ENCODE results near the gene SIPA1L3. TPM values are rescaled to one million over a fixed set of nuclear protein-coding genes. Genes with fewer than 3 reads are reported as not detected.

SIPA1L3 gene
- total RNA-seq, 2 experiments from 2014 or later, result 8.9 to 9.8 TPM

- H3K27me3 Mint-ChIP-seq, result no peaks in the 10 kb centered on the region
- DNase-seq (no peak), ATAC-seq (no peak)
- POLR2A ChIA-PET, result no interaction called here
- intact Hi-C loops (cut with micrococcal nuclease), result no loop called here
- H3K4me3 Mint-ChIP-seq, result no peak overlapping the region
- CTCF ChIA-PET, result no interaction called here
- TF ChIP-seq CTCF (IDR thresholded peaks at IDR 0.05), result no peak
- peaks cover 8% of the 10 kb centered on the region for H3K4me1 Mint-ChIP-seq (ENCODE audit: low read depth)
- H3K9me3 Mint-ChIP-seq, result no peaks in the 10 kb centered on the region
- no peaks in the 10 kb centered on the region for H3K36me3 Mint-ChIP-seq (ENCODE audit: low read depth)
- H3K27ac Mint-ChIP-seq, result no peak overlapping the region
These were observed 74.9 kb downstream of the SIPA1L3 start for GRCh38 chr19:37981785-37982475.

- Mint-ChIP-seq H3K9me3 (no peaks in the 10 kb centered on the region), H3K27me3 (no peaks in the 10 kb centered on the region), H3K27ac (no peak overlapping the region), H3K36me3 (ENCODE audit: low read depth) (no peaks in the 10 kb centered on the region), H3K4me3 (no peak overlapping the region), H3K4me1 (ENCODE audit: low read depth) (peaks cover 8% of the 10 kb centered on the region)
- POLR2A ChIA-PET, result no interaction called here
- TF ChIP-seq CTCF (IDR thresholded peaks at IDR 0.05), result no peak
- intact Hi-C loops (cut with micrococcal nuclease), result no loop called here
- ATAC-seq (no peak), DNase-seq (no peak)
- CTCF ChIA-PET, result no interaction called here
These were observed 75.6 kb downstream of the SIPA1L3 start for GRCh38 chr19:37982655-37983054.

- no peaks in the 10 kb centered on the region for H3K36me3 Mint-ChIP-seq (ENCODE audit: low read depth)
- TF ChIP-seq CTCF (IDR thresholded peaks at IDR 0.05), result no peak
- POLR2A ChIA-PET, result no interaction called here
- intact Hi-C loops (cut with micrococcal nuclease), result no loop called here
- no peak overlapping the region for H3K4me3 Mint-ChIP-seq
- H3K27me3 Mint-ChIP-seq, result no peaks in the 10 kb centered on the region
- no peak overlapping the region for H3K27ac Mint-ChIP-seq
- ATAC-seq (no peak), DNase-seq (no peak)
- CTCF ChIA-PET, result no interaction called here
- peaks cover 8% of the 10 kb centered on the region for H3K4me1 Mint-ChIP-seq (ENCODE audit: low read depth)
- H3K9me3 Mint-ChIP-seq, result no peaks in the 10 kb centered on the region
These were observed 76.1 kb downstream of the SIPA1L3 start for GRCh38 chr19:37983153-37983552.

GRCh38 chr19:37983916-37984315, 76.9 kb downstream of the SIPA1L3 start:
- ChIA-PET POLR2A (no interaction called here), CTCF (no interaction called here)
- Mint-ChIP-seq H3K9me3 (no peaks in the 10 kb centered on the region), H3K36me3 (ENCODE audit: low read depth) (peaks cover 2% of the 10 kb centered on the region), H3K4me1 (ENCODE audit: low read depth) (peaks cover 12% of the 10 kb centered on the region), H3K4me3 (no peak overlapping the region), H3K27ac (no peak overlapping the region), H3K27me3 (no peaks in the 10 kb centered on the region)
- TF ChIP-seq CTCF (IDR thresholded peaks at IDR 0.05), result no peak
- intact Hi-C loops (cut with micrococcal nuclease), result no loop called here
- DNase-seq (no peak), ATAC-seq (no peak)

- Mint-ChIP-seq H3K4me1 (ENCODE audit: low read depth) (peaks cover 14% of the 10 kb centered on the region), H3K9me3 (no peaks in the 10 kb centered on the region), H3K4me3 (no peak overlapping the region), H3K36me3 (ENCODE audit: low read depth) (peaks cover 2% of the 10 kb centered on the region), H3K27ac (peak overlapping the region; percentile 19), H3K27me3 (no peaks in the 10 kb centered on the region)
- ATAC-seq, result no peak
- no peak for DNase-seq
- intact Hi-C loops (cut with micrococcal nuclease), result no loop called here
- ChIA-PET CTCF (interaction anchor here (1.0 kb wide), 1 partner anchor 17 kb away, joined by 3 read pairs; no protein-coding TSS in a partner anchor), POLR2A (interaction anchor here (0.9 to 1.5 kb wide), 3 partner anchors 9 to 79 kb away, joined by 3 to 4 read pairs (median 3); partner anchors contain the start of gene SIPA1L3)
- TF ChIP-seq CTCF (IDR thresholded peaks at IDR 0.05), result no peak
These were observed 79.2 kb downstream of the SIPA1L3 start for GRCh38 chr19:37986048-37986750.

Measured in activated CD8-positive, alpha-beta T cell treated with anti-CD3 and anti-CD28 coated beads for 36 hours (primary cell).